ENCODE results near the gene GLCCI1.

GRCh38 chr7:7972128-7972527 is 3.5 kb downstream of the GLCCI1 start:
- TF ChIP-seq CTCF (IDR thresholded peaks at IDR 0.05) (no peak), POLR2A (IDR thresholded peaks at IDR 0.05) (no peak)
